ENCODE results near the gene ASXL1.

DNA sequence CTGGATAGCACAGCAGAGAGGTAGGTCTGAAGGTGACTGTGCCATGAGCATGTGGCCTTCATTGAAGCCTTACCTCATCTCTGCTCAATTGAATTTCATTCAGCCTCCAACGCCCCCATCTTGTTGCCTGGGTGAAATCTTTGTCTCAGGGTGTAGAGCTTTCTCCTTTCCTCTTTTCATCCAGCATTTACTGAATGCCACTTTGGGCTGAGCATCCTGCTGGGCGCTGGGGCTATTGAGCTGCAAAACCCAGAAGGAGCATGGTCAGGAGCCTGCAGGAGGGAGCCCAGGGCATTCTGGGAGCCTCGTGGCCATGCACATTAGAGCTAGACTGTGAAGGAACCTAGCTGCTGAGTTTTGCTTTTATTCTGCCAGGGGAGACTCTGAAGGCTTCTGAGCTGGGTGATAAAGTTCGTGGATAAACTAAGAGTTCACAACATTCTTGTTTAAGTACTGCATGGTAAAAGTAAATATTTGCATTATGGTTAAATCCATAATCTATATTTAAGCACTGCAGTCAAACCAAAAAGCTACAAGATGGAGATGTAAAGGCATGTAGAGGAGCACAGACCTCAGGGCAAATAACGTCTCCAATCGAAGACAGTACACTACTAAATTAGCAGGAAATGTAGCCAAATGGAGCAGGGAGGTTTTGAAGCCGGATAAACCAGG, 13.2 kb upstream of the ASXL1 start:
- TF ChIP-seq REST (IDR thresholded peaks at IDR 0.05; ENCODE audit: unreplicated experiment) (no peak), ZNF114 (CRISPR knock-in tag; IDR thresholded peaks at IDR 0.05) (no peak), CTCF (conservative IDR thresholded peaks at IDR 0.05; ENCODE audit: low read depth in 2 of 2) (0 out of 4 replicates have a peak, but pooled peaks of 1 of the 2 experiments have one; percentile 5), EZH2 (IDR thresholded peaks at IDR 0.05; ENCODE audit: low read depth, unreplicated experiment) (no peak), ETS1 (IDR thresholded peaks at IDR 0.05) (no peak), POLR2AphosphoS5 (IDR thresholded peaks at IDR 0.05; ENCODE audit: low read depth) (no peak), STAT1 (IDR thresholded peaks at IDR 0.05; ENCODE audit: unreplicated experiment) (no peak), EZH2phosphoT487 (IDR thresholded peaks at IDR 0.05; ENCODE audit: unreplicated experiment) (no peak), CREB1 (CRISPR knock-in tag; IDR thresholded peaks at IDR 0.05; ENCODE audit: low read depth) (no peak), ZNF331 (CRISPR knock-in tag; IDR thresholded peaks at IDR 0.05; ENCODE audit: low read depth) (no peak), JUNB (IDR thresholded peaks at IDR 0.05; ENCODE audit: unreplicated experiment) (no peak), NANOG (IDR thresholded peaks at IDR 0.05; ENCODE audit: borderline replicate concordance) (no peak)
- TF ChIP-seq, protein P1, sequence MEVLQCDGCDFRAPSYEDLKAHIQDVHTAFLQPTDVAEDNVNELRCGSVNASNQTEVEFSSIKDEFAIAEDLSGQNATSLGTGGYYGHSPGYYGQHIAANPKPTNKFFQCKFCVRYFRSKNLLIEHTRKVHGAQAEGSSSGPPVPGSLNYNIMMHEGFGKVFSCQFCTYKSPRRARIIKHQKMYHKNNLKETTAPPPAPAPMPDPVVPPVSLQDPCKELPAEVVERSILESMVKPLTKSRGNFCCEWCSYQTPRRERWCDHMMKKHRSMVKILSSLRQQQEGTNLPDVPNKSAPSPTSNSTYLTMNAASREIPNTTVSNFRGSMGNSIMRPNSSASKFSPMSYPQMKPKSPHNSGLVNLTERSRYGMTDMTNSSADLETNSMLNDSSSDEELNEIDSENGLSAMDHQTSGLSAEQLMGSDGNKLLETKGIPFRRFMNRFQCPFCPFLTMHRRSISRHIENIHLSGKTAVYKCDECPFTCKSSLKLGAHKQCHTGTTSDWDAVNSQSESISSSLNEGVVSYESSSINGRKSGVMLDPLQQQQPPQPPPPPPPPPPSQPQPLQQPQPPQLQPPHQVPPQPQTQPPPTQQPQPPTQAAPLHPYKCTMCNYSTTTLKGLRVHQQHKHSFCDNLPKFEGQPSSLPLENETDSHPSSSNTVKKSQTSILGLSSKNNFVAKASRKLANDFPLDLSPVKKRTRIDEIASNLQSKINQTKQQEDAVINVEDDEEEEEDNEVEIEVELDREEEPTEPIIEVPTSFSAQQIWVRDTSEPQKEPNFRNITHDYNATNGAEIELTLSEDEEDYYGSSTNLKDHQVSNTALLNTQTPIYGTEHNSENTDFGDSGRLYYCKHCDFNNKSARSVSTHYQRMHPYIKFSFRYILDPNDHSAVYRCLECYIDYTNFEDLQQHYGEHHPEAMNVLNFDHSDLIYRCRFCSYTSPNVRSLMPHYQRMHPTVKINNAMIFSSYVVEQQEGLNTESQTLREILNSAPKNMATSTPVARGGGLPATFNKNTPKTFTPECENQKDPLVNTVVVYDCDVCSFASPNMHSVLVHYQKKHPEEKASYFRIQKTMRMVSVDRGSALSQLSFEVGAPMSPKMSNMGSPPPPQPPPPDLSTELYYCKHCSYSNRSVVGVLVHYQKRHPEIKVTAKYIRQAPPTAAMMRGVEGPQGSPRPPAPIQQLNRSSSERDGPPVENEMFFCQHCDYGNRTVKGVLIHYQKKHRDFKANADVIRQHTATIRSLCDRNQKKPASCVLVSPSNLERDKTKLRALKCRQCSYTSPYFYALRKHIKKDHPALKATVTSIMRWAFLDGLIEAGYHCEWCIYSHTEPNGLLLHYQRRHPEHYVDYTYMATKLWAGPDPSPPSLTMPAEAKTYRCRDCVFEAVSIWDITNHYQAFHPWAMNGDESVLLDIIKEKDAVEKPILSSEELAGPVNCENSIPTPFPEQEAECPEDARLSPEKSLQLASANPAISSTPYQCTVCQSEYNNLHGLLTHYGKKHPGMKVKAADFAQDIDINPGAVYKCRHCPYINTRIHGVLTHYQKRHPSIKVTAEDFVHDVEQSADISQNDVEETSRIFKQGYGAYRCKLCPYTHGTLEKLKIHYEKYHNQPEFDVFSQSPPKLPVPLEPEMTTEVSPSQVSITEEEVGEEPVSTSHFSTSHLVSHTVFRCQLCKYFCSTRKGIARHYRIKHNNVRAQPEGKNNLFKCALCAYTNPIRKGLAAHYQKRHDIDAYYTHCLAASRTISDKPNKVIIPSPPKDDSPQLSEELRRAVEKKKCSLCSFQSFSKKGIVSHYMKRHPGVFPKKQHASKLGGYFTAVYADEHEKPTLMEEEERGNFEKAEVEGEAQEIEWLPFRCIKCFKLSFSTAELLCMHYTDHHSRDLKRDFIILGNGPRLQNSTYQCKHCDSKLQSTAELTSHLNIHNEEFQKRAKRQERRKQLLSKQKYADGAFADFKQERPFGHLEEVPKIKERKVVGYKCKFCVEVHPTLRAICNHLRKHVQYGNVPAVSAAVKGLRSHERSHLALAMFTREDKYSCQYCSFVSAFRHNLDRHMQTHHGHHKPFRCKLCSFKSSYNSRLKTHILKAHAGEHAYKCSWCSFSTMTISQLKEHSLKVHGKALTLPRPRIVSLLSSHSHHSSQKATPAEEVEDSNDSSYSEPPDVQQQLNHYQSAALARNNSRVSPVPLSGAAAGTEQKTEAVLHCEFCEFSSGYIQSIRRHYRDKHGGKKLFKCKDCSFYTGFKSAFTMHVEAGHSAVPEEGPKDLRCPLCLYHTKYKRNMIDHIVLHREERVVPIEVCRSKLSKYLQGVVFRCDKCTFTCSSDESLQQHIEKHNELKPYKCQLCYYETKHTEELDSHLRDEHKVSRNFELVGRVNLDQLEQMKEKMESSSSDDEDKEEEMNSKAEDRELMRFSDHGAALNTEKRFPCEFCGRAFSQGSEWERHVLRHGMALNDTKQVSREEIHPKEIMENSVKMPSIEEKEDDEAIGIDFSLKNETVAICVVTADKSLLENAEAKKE (CRISPR knock-in tag; IDR thresholded peaks at IDR 0.05) = no peak

Data from GM23338 (cell line).